HepG2 (cell line): ENCODE data around the gene XPR1. TPM values are rescaled to one million over a fixed set of nuclear protein-coding genes. Genes with fewer than 3 reads are reported as not detected.

Experiments
- ATAC-seq: fragments of 200-7000 bp; cut with Tn5 transposase; 3 replicates; pipeline ENCODE4 v1.9.1; 2020; ENCODE audit warnings: mild to moderate bottlenecking, moderate library complexity
- BruUV-seq: library from RNA; stranded (reverse); fragments of 400-500 nt; replicated peaks from 2 replicates; lab custom pipeline; 2021; lab: Mats Ljungman, UMichigan
- CTCF ChIA-PET: fragments of 300-600 bp; formaldehyde crosslinking; extraction: SDS; loops from one replicate; lab custom pipeline; 2021; ENCODE audit warnings: low total read pairs, inconsistent platforms, low intra/inter-chr PET ratio; lab: Yijun Ruan, JAX
- POLR2A ChIA-PET: fragments of 350-600 bp; sonication (Branson Sonifier 250); formaldehyde crosslinking; loops from one replicate; lab custom pipeline; 2020; ENCODE audit warnings: antibody characterized with exemption, inconsistent platforms; lab: Yijun Ruan, JAX
- DNase-seq: peaks from one replicate; pipeline ENCODE4 v3.0.0-alpha.2; 2015; ENCODE audit warnings: low spot score
- FAIRE-seq: peaks from 3 replicates; lab custom pipeline; 2011; peaks lifted over from hg19 to GRCh38; lab: Jason Lieb, UNC
- H2AFZ ChIP-seq: one replicate; pipeline ENCODE4 v1.6.1; 2011; ENCODE audit warnings: low read length, inconsistent platforms
- H3K27ac ChIP-seq: fragments of 300-600 bp; 3 replicates; pipeline ENCODE4 v1.8.0; 2011; ENCODE audit warnings: mixed run types, mild to moderate bottlenecking, mixed read lengths, low read length, inconsistent platforms; ENCODE audit not compliant: insufficient read depth; ENCODE audit errors: extremely low read length
- H3K27me3 ChIP-seq, 2 experiments: fragments of 200-600 bp in 1 of 2; 2 replicates in 1 of 2; 3 replicates in 1 of 2; pipeline versions ENCODE4 v1.6.0 to v1.8.0; 2011; ENCODE audit warnings: low read length in 2 of 2, mild to moderate bottlenecking in 2 of 2, moderate library complexity in 2 of 2, inconsistent platforms in 1 of 2; ENCODE audit not compliant: insufficient read depth in 2 of 2, control insufficient read depth in 1 of 2
- H3K36me3 ChIP-seq, 2 experiments: fragments of 200-600 bp in 1 of 2; replicated peaks in 1 of 2; 2 replicates in 1 of 2; 3 replicates in 1 of 2; pipeline versions ENCODE4 v1.5.1 to v1.8.0; 2011; ENCODE audit warnings: low read length in 2 of 2, inconsistent platforms in 1 of 2; ENCODE audit not compliant: insufficient read depth in 2 of 2, control insufficient read depth in 1 of 2
- H3K4me1 ChIP-seq: 2 replicates; pipeline ENCODE4 v1.5.1; 2012; ENCODE audit warnings: low read length, inconsistent platforms; ENCODE audit not compliant: insufficient read depth
- H3K4me2 ChIP-seq: 2 replicates; pipeline ENCODE4 v1.6.0; 2011; ENCODE audit warnings: low read depth, low read length, inconsistent platforms
- H3K4me3 ChIP-seq, 3 experiments: fragments of 200-600 bp in 1 of 3; sonication (generic), shearing (Covaris generic) in 1 of 3; replicated peaks in 1 of 3; 2 replicates each; pipeline ENCODE4 v1.5.1; 2011 to 2016; ENCODE audit warnings: low read length in 3 of 3, inconsistent platforms in 2 of 3, low read depth in 2 of 3, mild to moderate bottlenecking in 2 of 3, control low read depth in 1 of 3, mixed read lengths in 1 of 3; ENCODE audit not compliant: insufficient read depth in 1 of 3
- H3K79me2 ChIP-seq: one replicate; pipeline ENCODE4 v1.6.1; 2011; ENCODE audit warnings: low read length, inconsistent platforms; ENCODE audit not compliant: insufficient read depth
- H3K9ac ChIP-seq: 2 replicates; pipeline ENCODE4 v1.6.0; 2011; ENCODE audit warnings: mild to moderate bottlenecking, low read depth, low read length, inconsistent platforms; ENCODE audit not compliant: insufficient read depth
- H3K9me3 ChIP-seq: 2 replicates; pipeline ENCODE4 v1.5.1; 2012; ENCODE audit warnings: mild to moderate bottlenecking, low read length
- H4K20me1 ChIP-seq: 2 replicates; pipeline ENCODE4 v1.6.0; 2011; ENCODE audit warnings: inconsistent platforms, mild to moderate bottlenecking, low read length, moderate library complexity; ENCODE audit not compliant: insufficient read depth
- FLYWCH1 ChIP-seq: sonication (generic); formaldehyde crosslinking; IDR thresholded peaks from 2 replicates; pipeline ENCODE4 v1.8.1; 2023; ENCODE audit warnings: mild to moderate bottlenecking, missing genetic modification reagents
- IKZF4 ChIP-seq: sonication (generic); formaldehyde crosslinking; IDR thresholded peaks from 2 replicates; pipeline ENCODE4 v1.5.1; 2020; ENCODE audit warnings: borderline replicate concordance, mild to moderate bottlenecking, low read depth, missing genetic modification reagents; ENCODE audit errors: not compliant biosample characterization
- IRF2 ChIP-seq: IDR thresholded peaks from 2 replicates; pipeline ENCODE4 v1.6.1; 2018; ENCODE audit warnings: missing genetic modification reagents, missing compliant biosample characterization
- MEF2D ChIP-seq: sonication (generic); formaldehyde crosslinking; IDR thresholded peaks from 2 replicates; pipeline ENCODE4 v1.5.1; 2020; ENCODE audit warnings: mild to moderate bottlenecking, missing genetic modification reagents
- NFATC3 ChIP-seq: sonication (generic); formaldehyde crosslinking; IDR thresholded peaks from 2 replicates; pipeline ENCODE4 v1.5.1; 2020; ENCODE audit warnings: mild to moderate bottlenecking, missing genetic modification reagents
- POLR2A ChIP-seq, 2 experiments: IDR thresholded peaks; 2 replicates each; pipeline ENCODE4 v1.6.1; 2011; ENCODE audit warnings: low read depth in 2 of 2, low read length in 2 of 2, mild to moderate bottlenecking in 1 of 2, moderate library complexity in 1 of 2; ENCODE audit not compliant: insufficient read depth in 1 of 2
- ZNF484 ChIP-seq: sonication (generic); formaldehyde crosslinking; IDR thresholded peaks from 2 replicates; pipeline ENCODE4 v1.5.1; 2020; ENCODE audit warnings: mild to moderate bottlenecking, low read depth, missing genetic modification reagents, borderline replicate concordance
- ZNF687 ChIP-seq: sonication (generic); formaldehyde crosslinking; IDR thresholded peaks from 2 replicates; pipeline ENCODE4 v1.5.1; 2020; ENCODE audit warnings: mild to moderate bottlenecking, missing genetic modification reagents, moderate library complexity
- ZNF83 ChIP-seq: sonication (generic); formaldehyde crosslinking; IDR thresholded peaks from 2 replicates; pipeline ENCODE4 v1.4.0; 2020; ENCODE audit warnings: missing genetic modification reagents, mild to moderate bottlenecking, borderline replicate concordance
- WGBS: methylation state at CpG from one replicate; pipeline ENCODE4 v1.1.6; 2017; ENCODE audit warnings: low lambda C conversion rate; 5-methylcytosine and 5-hydroxymethylcytosine counted together
- in situ Hi-C: cut with HindIII; loops from 2 replicates; pipeline ENCODE4 v1.10.0; 2017; ENCODE audit warnings: low pct_unique_long_range_greater_than_20kb; ENCODE audit not compliant: extremely low pct_ligation_motif_present
- intact Hi-C: fragments of 100-400 bp; cut with micrococcal nuclease; formaldehyde crosslinking; loops from one replicate; pipeline ENCODE4 v1.10.0; 2022; ENCODE audit not compliant: unreplicated experiment
- polyA plus RNA-seq, 8 experiments: library from polyadenylated mRNA; depleted of rRNA in 3 of 8; stranded (reverse) in 7 of 8; unstranded in 1 of 8; fragments of >200 nt; fragmentation: Illumina TruSeq in 4 of 8; extraction: Trizol in 4 of 8; gene quantifications; 2 replicates each; pipeline versions ENCODE4 v1.2.1 to v1.2.3, GENCODE V29; 2011 to 2016; ENCODE audit warnings: low read depth in 4 of 8, missing spikeins in 1 of 8, mixed read lengths in 1 of 8; ENCODE audit not compliant: insufficient read depth in 1 of 8
- total RNA-seq, 5 experiments: library from RNA; depleted of rRNA; stranded (reverse); fragments of >200 nt; fragmentation: Illumina TruSeq; extraction: Trizol; gene quantifications; 2 replicates each; pipeline ENCODE4 v1.2.3, GENCODE V29; 2016; ENCODE audit warnings: low read depth in 1 of 5
- TF ChIP-seq, protein P1 (sequence below): sonication (generic); formaldehyde crosslinking; IDR thresholded peaks from 2 replicates; pipeline ENCODE4 v1.4.0; 2020; ENCODE audit warnings: mild to moderate bottlenecking, missing genetic modification reagents

XPR1 gene
- total and polyA plus RNA-seq, 2 of the 13 experiments (the other 11 are each of a cell fraction or from before 2014, with no cell fraction given) = 22.3 to 23.6 TPM

DNA sequence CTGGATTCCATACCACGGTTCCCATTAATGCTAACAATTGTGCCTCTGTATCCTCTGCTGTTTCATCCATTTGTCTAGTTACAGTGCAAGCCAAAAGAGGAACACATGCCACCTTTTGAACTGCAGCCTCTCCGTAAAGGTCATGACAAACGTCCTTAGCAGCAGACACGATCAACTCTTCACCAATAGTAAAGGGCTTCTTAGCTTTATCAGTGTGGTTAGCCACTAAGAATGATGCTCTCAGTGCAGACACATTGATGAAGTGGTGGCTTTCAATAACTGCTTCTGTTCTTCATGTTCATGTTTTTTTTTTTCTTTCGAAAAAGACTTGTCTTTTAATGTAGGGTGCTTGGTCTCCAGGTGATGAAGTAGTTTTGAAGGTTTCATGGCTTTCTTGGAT is 14.3 kb downstream of the XPR1 start:
- Histone ChIP-seq H2AFZ (no peak overlapping the region), H3K79me2 (peaks cover 2% of the 10 kb centered on the region), H3K27me3 (no peaks in the 10 kb centered on the region), H3K9ac (no peak overlapping the region)
- 90% methylated on average over 5 of the region's 5 CpGs for WGBS
- no peak for ATAC-seq
- intact Hi-C loops = no loop called here
- TF ChIP-seq ZNF687 (CRISPR knock-in tag) (no peak), ZNF484 (CRISPR knock-in tag) (no peak), IKZF4 (CRISPR knock-in tag) (no peak), FLYWCH1 (CRISPR knock-in tag) (no peak), POLR2A (IDR thresholded peaks at IDR 0.05; ENCODE audit: insufficient read depth in 1 of 2, low read depth in 2 of 2, low read length in 2 of 2) (no peak), IRF2 (CRISPR knock-in tag) (no peak), NFATC3 (CRISPR knock-in tag) (no peak), ZNF83 (CRISPR knock-in tag) (no peak), MEF2D (no peak)
- TF ChIP-seq, protein P1, sequence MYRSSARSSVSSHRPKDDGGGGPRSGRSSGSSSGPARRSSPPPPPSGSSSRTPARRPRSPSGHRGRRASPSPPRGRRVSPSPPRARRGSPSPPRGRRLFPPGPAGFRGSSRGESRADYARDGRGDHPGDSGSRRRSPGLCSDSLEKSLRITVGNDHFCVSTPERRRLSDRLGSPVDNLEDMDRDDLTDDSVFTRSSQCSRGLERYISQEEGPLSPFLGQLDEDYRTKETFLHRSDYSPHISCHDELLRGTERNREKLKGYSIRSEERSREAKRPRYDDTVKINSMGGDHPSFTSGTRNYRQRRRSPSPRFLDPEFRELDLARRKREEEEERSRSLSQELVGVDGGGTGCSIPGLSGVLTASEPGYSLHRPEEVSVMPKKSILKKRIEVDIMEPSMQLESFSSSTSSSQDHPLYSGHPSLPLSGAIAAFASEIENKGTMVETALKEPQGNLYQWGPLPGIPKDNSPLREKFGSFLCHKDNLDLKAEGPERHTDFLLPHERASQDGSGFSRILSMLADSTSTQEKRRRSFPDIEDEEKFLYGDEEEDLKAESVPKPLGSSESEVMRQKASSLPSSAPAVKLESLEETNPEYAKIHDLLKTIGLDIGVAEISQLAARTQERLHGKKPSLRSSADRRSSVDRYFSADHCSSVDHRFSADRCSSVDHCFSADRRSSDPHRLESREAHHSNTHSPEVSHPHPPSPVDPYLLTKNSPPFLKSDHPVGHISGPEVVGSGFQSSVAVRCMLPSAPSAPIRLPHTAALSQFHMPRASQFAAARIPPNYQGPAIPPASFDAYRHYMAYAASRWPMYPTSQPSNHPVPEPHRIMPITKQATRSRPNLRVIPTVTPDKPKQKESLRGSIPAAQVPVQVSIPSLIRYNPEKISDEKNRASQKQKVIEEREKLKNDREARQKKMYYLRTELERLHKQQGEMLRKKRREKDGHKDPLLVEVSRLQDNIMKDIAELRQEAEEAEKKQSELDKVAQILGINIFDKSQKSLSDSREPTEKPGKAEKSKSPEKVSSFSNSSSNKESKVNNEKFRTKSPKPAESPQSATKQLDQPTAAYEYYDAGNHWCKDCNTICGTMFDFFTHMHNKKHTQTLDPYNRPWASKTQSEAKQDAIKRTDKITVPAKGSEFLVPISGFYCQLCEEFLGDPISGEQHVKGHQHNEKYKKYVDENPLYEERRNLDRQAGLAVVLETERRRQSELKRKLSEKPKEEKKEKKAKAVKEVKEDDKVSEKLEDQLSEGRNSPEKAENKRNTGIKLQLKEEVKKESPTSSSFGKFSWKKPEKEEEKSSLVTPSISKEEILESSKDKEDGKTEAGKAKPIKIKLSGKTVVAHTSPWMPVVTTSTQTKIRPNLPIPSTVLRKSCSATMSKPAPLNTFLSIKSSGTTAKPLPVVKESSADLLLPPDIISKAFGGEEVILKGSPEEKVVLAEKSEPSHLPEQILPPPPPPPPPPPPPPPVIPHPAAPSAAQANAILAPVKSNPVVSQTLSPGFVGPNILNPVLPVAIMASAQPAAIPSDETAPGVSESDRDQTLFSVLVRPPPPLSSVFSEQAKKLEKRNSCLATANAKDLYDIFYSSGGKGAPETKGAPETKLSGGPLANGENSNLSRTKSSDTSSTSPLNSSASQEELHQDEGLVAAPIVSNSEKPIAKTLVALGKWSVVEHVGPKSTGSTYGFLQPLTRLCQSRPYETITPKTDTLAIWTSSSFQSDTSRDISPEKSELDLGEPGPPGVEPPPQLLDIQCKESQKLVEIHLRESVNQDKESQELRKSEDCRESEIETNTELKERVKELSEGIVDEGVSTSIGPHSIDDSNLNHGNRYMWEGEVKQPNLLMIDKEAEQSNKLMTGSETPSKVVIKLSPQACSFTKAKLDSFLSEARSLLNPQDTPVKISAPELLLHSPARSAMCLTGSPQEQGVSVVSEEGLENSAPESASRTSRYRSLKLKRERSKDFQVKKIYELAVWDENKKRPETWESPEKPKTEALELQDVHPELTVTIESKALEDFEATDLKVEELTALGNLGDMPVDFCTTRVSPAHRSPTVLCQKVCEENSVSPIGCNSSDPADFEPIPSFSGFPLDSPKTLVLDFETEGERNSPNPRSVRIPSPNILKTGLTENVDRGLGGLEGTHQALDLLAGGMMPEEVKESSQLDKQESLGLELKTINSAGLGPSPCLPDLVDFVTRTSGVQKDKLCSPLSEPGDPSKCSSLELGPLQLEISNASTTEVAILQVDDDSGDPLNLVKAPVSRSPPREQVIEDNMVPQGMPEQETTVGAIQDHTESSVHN (CRISPR knock-in tag) = no peak
- TF ChIP-seq, all 625 proteins: peak for 0
- no peaks in the 10 kb centered on the region; a peak in 2 of 5 replicates for H3K36me3 ChIP-seq
- no peak overlapping the region for H3K4me3 ChIP-seq
- FAIRE-seq (no peak), DNase-seq (no peak)
- no peaks in the 10 kb centered on the region for H3K4me1 ChIP-seq
- H4K20me1 ChIP-seq = no peaks in the 10 kb centered on the region
- BruUV-seq = no TSS peak
- ChIA-PET CTCF (no interaction called here), POLR2A (no interaction called here)
- no peaks in the 10 kb centered on the region for H3K9me3 ChIP-seq
- in situ Hi-C loops = no loop called here
- H3K27ac ChIP-seq = no peak overlapping the region
- H3K4me2 ChIP-seq = no peak overlapping the region
